ENCODE data around the gene ARHGEF12.

The ARHGEF12 gene

DNA sequence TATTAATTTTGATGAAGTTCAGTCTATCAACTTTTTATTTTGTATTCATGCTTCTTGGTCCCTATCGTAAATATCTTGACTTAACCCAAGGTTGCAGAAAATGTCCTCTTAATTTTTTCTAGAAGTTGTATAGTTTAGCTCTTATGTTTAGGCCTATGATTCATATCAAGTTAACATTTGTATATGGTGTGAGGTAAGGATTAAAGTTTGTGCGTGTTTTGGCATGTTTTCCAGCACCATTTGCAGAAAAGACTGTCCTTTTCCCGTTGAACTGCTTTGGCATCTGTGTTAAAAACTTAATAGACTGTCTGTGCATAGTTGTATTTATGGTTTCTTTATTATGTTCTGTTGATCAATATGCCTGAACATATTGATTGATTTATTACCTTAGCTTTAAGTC, 42.3 kb downstream of the ARHGEF12 start:
- Mint-ChIP-seq H3K9me3 (peaks cover 11% of the 10 kb centered on the region), H3K36me3 (ENCODE audit: low read depth) (peaks cover 3% of the 10 kb centered on the region), H3K4me1 (ENCODE audit: low read depth) (no peaks in the 10 kb centered on the region), H3K4me3 (no peak overlapping the region), H3K27ac (no peak overlapping the region), H3K27me3 (ENCODE audit: low read depth) (peaks cover 38% of the 10 kb centered on the region)

GRCh38 chr11:120381401-120381800, 45.2 kb downstream of the ARHGEF12 start:
- H3K27me3 Mint-ChIP-seq (ENCODE audit: low read depth), result peaks cover 37% of the 10 kb centered on the region
- H3K27ac Mint-ChIP-seq, result no peak overlapping the region
- peaks cover 11% of the 10 kb centered on the region for H3K9me3 Mint-ChIP-seq
- no peaks in the 10 kb centered on the region for H3K4me1 Mint-ChIP-seq (ENCODE audit: low read depth)
- H3K36me3 Mint-ChIP-seq (ENCODE audit: low read depth), result peaks cover 3% of the 10 kb centered on the region
- no peak overlapping the region for H3K4me3 Mint-ChIP-seq

GRCh38 chr11:120383518-120384155, 47.4 kb downstream of the ARHGEF12 start:
- Mint-ChIP-seq H3K27ac (no peak overlapping the region), H3K36me3 (ENCODE audit: low read depth) (peaks cover 1% of the 10 kb centered on the region), H3K9me3 (peaks cover 4% of the 10 kb centered on the region), H3K4me3 (no peak overlapping the region), H3K27me3 (ENCODE audit: low read depth) (peaks cover 36% of the 10 kb centered on the region), H3K4me1 (ENCODE audit: low read depth) (no peaks in the 10 kb centered on the region)

DNA sequence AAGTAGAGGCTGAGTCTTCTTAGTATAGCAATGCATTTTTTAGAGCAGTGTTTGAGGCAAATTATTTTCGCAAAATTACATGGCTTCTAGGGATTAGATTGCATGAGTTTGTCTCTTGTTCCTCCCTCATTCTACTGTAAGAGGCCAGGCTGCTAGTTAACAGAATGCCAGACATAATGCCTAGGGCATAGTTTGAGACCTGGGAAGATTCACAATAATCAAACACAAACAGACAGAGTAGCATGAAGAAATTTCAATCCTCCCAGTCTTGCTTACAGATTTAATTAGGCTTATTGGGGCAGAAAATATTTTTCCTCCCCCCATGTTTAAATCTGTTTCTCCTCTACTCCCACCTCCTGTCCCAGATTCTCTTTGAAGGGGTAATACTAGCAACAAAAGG, 48.3 kb downstream of the ARHGEF12 start:
- H3K4me3 Mint-ChIP-seq, result no peak overlapping the region
- H3K27me3 Mint-ChIP-seq (ENCODE audit: low read depth), result peaks cover 32% of the 10 kb centered on the region
- H3K9me3 Mint-ChIP-seq, result peaks cover under 1% of the 10 kb centered on the region
- H3K36me3 Mint-ChIP-seq (ENCODE audit: low read depth), result no peaks in the 10 kb centered on the region
- no peak overlapping the region for H3K27ac Mint-ChIP-seq
- no peaks in the 10 kb centered on the region for H3K4me1 Mint-ChIP-seq (ENCODE audit: low read depth)

GRCh38 chr11:120385110-120385509, 48.9 kb downstream of the ARHGEF12 start:
- Mint-ChIP-seq H3K27ac (no peak overlapping the region), H3K4me3 (no peak overlapping the region), H3K27me3 (ENCODE audit: low read depth) (peaks cover 38% of the 10 kb centered on the region), H3K4me1 (ENCODE audit: low read depth) (no peaks in the 10 kb centered on the region), H3K9me3 (peaks cover 6% of the 10 kb centered on the region), H3K36me3 (ENCODE audit: low read depth) (no peaks in the 10 kb centered on the region)

GRCh38 chr11:120385655-120386054, 49.4 kb downstream of the ARHGEF12 start:
- peaks cover 38% of the 10 kb centered on the region for H3K27me3 Mint-ChIP-seq (ENCODE audit: low read depth)
- no peak overlapping the region for H3K4me3 Mint-ChIP-seq
- H3K9me3 Mint-ChIP-seq, result peaks cover 6% of the 10 kb centered on the region
- no peak overlapping the region for H3K27ac Mint-ChIP-seq
- H3K4me1 Mint-ChIP-seq (ENCODE audit: low read depth), result no peaks in the 10 kb centered on the region
- no peaks in the 10 kb centered on the region for H3K36me3 Mint-ChIP-seq (ENCODE audit: low read depth)

- Mint-ChIP-seq H3K36me3 (ENCODE audit: low read depth) (no peaks in the 10 kb centered on the region), H3K4me1 (ENCODE audit: low read depth) (no peaks in the 10 kb centered on the region), H3K4me3 (no peak overlapping the region), H3K9me3 (peaks cover 6% of the 10 kb centered on the region), H3K27me3 (ENCODE audit: low read depth) (peaks cover 31% of the 10 kb centered on the region), H3K27ac (no peak overlapping the region)
These were observed 50.1 kb downstream of the ARHGEF12 start for GRCh38 chr11:120386318-120386717.

DNA sequence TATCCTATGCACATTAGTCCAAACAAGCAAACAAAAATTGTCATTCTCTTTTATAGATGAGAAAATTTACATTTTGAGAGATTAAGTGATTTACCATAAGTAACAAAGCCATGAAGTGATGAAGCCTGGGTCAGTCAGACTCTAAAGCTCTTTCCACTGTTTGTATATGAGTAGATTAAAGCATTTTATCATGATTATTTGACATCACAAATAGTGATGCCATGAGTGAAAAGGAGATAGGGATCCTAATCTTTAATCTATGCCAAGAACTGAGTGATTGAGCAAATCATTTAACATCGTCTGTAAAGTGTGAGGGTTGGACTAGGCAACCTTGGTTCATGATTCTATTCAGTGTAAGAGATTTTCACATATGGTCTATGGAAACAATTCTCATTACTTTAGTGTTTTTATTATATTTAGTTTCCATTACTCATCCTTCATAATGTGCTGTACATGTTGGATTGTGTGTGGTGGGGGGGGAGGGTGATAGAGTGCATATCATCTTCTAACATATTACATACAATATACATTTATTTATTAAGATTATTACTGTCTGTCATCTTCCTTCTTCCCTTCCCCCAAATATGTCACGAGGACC, 50.7 kb downstream of the ARHGEF12 start:
- Mint-ChIP-seq H3K9me3 (peaks cover 6% of the 10 kb centered on the region), H3K27me3 (ENCODE audit: low read depth) (peaks cover 30% of the 10 kb centered on the region), H3K27ac (no peak overlapping the region), H3K36me3 (ENCODE audit: low read depth) (no peaks in the 10 kb centered on the region), H3K4me3 (no peak overlapping the region), H3K4me1 (ENCODE audit: low read depth) (no peaks in the 10 kb centered on the region)

- no peaks in the 10 kb centered on the region for H3K36me3 Mint-ChIP-seq (ENCODE audit: low read depth)
- H3K9me3 Mint-ChIP-seq, result peaks cover 6% of the 10 kb centered on the region
- no peak overlapping the region for H3K4me3 Mint-ChIP-seq
- no peak overlapping the region for H3K27ac Mint-ChIP-seq
- H3K4me1 Mint-ChIP-seq (ENCODE audit: low read depth), result no peaks in the 10 kb centered on the region
- H3K27me3 Mint-ChIP-seq (ENCODE audit: low read depth), result peaks cover 33% of the 10 kb centered on the region
These were observed 52.0 kb downstream of the ARHGEF12 start for GRCh38 chr11:120388261-120388660.

DNA sequence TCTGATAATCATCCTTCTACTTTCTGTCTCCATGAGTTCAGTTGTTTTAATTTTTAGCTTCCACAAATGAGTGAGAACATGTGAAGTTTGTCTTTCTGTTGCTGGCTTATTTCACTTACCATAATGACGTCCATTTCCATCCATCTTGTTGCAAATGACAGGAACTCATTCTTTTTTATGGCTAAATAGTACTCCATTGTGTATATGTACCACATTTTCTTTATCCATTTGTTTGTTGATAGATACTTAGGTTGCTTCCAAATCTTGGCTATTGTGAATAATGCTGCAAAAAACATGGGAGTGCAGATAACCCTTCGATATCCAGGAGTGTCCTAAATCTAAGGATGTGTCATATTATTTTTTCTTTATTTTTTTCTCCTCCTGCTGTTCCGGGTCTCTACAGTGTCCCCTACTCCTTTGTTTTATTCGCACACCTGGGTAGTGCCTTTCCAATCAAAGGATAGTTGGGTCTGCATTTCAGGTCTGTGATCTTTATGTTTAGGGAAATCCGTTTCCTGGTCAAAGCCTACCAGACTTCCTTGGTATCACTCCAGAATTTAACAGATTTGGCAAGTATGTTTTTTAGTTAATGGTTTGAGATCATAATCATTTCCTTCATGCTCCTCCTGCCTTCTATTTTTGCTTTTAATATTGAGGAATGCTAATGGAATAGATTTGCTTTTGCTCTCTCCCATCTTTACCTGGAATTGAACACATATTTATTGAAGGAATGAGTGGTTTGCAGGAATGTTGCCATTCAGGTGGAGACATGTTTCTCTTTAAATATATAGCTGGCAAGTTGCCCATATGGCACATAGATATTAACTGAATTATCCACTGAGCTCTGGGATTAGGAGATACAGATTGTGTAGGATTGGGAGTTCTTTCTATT, 53.7 kb downstream of the ARHGEF12 start:
- no peaks in the 10 kb centered on the region for H3K4me1 Mint-ChIP-seq (ENCODE audit: low read depth)
- H3K4me3 Mint-ChIP-seq, result no peak overlapping the region
- peaks cover 6% of the 10 kb centered on the region for H3K9me3 Mint-ChIP-seq
- no peaks in the 10 kb centered on the region for H3K36me3 Mint-ChIP-seq (ENCODE audit: low read depth)
- H3K27me3 Mint-ChIP-seq (ENCODE audit: low read depth), result peaks cover 27% of the 10 kb centered on the region
- H3K27ac Mint-ChIP-seq, result no peak overlapping the region

DNA sequence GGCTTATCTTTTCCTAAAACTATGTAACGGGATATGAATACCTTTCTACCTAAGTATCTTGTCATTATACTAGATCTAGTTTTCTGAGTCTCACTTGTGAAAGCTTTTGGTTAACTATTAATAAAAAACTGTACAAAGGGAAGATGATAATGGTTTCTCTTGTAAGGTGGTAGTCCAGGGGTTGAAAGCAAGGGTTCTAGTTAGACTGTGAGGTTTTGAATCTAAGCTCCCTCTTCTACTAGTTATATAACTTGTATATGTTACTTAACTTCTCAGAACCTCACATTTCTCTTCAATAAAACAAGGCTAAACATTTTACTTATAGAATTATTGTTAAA, 54.3 kb downstream of the ARHGEF12 start:
- Mint-ChIP-seq H3K9me3 (peaks cover 6% of the 10 kb centered on the region), H3K27me3 (ENCODE audit: low read depth) (peaks cover 30% of the 10 kb centered on the region), H3K36me3 (ENCODE audit: low read depth) (no peaks in the 10 kb centered on the region), H3K4me1 (ENCODE audit: low read depth) (no peaks in the 10 kb centered on the region), H3K27ac (no peak overlapping the region), H3K4me3 (no peak overlapping the region)

DNA sequence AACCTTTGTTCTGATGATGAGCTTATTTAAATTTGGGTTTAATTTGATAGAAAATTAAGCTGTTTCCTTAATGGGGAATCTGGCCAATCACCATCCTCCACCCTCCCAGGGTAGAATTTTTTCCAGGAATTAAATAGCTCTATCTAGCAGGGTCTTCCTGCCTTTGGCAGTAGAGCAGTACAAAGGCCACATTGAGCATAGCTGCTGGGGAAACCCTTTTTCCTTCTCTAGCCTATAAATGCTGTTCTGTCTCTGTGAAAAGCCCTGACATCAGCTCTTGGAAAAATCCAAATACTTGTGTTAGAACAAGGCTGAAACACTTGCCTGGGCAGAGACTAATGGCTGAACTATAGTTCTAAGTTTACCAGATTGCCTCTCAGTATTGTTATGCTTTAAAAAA, 55.1 kb downstream of the ARHGEF12 start:
- Mint-ChIP-seq H3K4me3 (no peak overlapping the region), H3K27me3 (ENCODE audit: low read depth) (peaks cover 27% of the 10 kb centered on the region), H3K27ac (no peak overlapping the region), H3K9me3 (peaks cover 6% of the 10 kb centered on the region), H3K36me3 (ENCODE audit: low read depth) (no peaks in the 10 kb centered on the region), H3K4me1 (ENCODE audit: low read depth) (no peaks in the 10 kb centered on the region)

DNA sequence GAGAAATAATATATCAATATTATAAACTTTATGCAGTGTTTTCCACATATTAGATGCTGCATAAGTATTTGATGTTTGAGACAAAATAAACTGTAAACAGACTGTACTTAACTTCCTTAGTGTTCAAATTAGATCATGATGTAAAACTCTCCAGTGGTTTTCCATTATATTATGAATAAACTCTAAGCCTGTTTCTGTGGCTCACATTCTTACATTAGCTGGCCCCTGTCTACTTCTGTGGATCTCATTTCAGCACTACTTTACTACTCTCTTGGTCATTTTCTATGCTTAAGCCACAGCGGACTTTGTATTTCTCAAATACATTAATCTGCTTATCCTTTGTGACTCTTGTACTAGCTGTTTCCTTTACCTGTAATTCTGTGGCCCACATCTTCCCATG, 55.6 kb downstream of the ARHGEF12 start:
- Mint-ChIP-seq H3K27me3 (ENCODE audit: low read depth) (peaks cover 27% of the 10 kb centered on the region), H3K9me3 (peaks cover 6% of the 10 kb centered on the region), H3K27ac (no peak overlapping the region), H3K4me3 (no peak overlapping the region), H3K4me1 (ENCODE audit: low read depth) (no peaks in the 10 kb centered on the region), H3K36me3 (ENCODE audit: low read depth) (no peaks in the 10 kb centered on the region)

DNA sequence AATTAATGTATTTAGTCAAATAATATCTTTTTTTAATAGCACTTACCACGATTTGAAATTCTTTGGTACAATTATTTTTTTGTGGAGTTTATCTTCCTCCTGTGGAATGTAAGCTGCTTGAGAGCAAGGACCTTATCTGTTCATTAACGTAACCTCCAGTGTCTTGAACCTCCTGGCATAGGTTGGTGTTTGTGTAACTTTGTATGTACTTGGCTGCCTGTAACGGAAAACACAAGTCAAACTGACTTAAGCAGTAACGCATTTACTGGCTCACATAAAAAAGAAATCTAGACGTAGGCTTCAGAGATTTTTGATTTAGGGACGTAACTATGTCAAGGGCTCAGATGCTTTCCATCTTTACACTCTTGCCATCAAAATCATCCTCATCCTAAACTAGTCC, 56.1 kb downstream of the ARHGEF12 start:
- no peaks in the 10 kb centered on the region for H3K4me1 Mint-ChIP-seq (ENCODE audit: low read depth)
- no peaks in the 10 kb centered on the region for H3K36me3 Mint-ChIP-seq (ENCODE audit: low read depth)
- H3K4me3 Mint-ChIP-seq, result no peak overlapping the region
- peaks cover 6% of the 10 kb centered on the region for H3K9me3 Mint-ChIP-seq
- no peak overlapping the region for H3K27ac Mint-ChIP-seq
- peaks cover 30% of the 10 kb centered on the region for H3K27me3 Mint-ChIP-seq (ENCODE audit: low read depth)

GRCh38 chr11:120392793-120393192, 56.6 kb downstream of the ARHGEF12 start:
- Mint-ChIP-seq H3K4me3 (no peak overlapping the region), H3K27ac (no peak overlapping the region), H3K27me3 (ENCODE audit: low read depth) (peaks cover 32% of the 10 kb centered on the region), H3K36me3 (ENCODE audit: low read depth) (no peaks in the 10 kb centered on the region), H3K9me3 (peaks cover 6% of the 10 kb centered on the region), H3K4me1 (ENCODE audit: low read depth) (no peaks in the 10 kb centered on the region)

Measured in T-helper 1 cell treated with Interleukin-12 subunit alpha and Interleukin-12 subunit beta and Interleukin-4 antibody, amounts not matched to agents 30 μg/mL and 1 μg/mL, for 36 hours (primary cell).